ENCODE data around the gene SCG2.

Gene SCG2, protein sequence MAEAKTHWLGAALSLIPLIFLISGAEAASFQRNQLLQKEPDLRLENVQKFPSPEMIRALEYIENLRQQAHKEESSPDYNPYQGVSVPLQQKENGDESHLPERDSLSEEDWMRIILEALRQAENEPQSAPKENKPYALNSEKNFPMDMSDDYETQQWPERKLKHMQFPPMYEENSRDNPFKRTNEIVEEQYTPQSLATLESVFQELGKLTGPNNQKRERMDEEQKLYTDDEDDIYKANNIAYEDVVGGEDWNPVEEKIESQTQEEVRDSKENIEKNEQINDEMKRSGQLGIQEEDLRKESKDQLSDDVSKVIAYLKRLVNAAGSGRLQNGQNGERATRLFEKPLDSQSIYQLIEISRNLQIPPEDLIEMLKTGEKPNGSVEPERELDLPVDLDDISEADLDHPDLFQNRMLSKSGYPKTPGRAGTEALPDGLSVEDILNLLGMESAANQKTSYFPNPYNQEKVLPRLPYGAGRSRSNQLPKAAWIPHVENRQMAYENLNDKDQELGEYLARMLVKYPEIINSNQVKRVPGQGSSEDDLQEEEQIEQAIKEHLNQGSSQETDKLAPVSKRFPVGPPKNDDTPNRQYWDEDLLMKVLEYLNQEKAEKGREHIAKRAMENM

DNA sequence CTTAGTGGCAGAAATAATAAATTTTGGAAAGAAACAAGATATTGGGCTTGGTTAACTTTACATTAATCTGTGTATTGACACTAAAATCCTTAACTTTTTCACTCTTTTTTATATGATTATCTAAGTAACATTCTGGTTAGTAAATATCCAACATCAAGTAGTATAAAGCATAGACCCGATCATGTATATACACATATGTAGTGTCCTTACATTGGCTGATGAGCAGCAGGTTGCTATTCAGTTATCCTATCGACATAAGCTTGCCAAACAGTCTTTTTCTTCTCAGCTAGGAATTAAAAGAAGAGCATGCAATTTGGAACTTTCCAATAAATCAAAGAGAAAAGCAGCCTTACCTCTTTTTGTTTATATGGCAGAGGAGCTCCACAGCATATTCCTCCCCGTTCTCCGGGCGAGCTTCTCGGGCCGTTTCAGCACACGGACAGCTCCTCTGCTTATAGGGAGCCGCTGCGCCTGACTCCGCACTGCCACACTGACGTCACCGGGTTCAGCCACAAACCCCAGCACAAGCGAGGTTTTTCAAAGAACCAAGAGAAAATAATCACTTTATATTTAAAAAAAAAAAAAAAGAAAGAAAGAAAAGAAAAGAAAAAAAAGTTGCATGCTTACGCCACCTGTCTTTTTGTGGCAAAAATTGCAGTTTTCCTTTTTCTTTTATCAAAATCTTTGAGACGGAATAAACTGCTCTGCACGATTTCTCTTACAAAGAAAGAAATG, at the start of gene SCG2:
TSS of gene SCG2 (minus strand) at position 430 of the 735 bp plus-strand sequence. CDS start 3,079 bp downstream, outside the sequence.
- DNase-seq, result peak; percentile 75

DNA sequence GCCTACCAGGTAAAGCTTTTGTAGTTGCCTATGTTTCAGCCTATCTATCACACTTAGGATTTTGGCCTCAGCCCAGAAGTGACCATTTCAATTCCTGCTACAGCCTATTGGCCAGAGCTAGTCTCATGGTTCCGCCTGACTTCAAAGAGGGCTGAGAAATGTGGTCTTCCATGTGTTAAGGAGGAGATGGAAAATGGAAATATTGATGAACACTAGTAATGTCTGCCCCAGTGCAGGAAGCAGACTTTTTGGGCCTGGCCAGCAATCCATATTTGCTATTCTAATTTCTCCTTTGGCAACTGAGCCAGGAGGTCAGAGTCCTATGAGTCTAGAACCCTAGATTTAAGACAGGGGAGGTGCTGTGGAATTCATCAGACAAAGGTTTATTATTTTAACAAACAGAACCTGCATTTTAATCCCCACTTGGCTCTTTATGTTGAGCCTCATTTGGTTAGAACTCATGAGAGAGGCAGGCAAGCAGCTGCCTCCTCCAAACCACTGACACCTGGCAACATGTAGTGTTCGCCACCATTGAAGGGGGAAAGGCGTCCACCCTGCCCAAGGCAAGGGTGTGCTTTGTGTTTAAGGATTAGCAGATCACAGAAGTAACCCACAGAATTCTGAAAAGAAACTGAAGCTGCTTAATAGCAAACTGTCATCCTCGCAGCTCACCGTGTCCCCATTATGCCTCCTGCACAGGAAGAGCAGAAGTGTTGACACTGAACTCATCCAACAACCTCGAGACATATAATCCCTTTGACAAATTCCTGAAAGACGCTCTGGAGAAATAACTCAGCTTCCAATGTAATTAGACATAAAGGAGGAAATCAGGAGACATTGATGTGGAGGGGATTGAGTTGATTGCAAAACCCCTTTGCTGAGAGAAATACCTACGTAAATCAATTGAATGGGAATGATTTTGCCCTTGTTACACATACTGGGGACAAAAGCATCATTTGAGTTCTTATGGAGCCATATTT, 47.7 kb upstream of the SCG2 start:
- no peak for DNase-seq

DNA sequence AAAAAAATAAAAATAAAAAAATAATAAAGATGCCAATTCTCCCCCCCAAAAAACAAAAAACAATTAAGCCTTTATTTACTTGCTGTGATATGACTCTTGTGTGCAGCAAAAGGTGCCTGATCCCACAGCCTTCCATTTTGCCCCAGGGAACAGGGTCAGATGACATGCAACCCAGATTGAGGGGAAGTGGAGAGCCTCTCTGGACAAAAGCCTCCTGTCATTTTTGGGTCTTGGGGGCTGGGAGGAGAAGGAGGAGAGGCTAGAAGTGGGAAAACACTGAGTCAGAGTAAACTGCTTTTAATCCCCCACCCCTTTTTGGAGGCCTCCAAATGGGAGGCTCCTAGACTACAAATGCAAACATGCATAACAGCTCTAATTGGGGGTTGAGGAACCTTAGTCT, 46.6 kb upstream of the SCG2 start:
- DNase-seq, result no peak

DNA sequence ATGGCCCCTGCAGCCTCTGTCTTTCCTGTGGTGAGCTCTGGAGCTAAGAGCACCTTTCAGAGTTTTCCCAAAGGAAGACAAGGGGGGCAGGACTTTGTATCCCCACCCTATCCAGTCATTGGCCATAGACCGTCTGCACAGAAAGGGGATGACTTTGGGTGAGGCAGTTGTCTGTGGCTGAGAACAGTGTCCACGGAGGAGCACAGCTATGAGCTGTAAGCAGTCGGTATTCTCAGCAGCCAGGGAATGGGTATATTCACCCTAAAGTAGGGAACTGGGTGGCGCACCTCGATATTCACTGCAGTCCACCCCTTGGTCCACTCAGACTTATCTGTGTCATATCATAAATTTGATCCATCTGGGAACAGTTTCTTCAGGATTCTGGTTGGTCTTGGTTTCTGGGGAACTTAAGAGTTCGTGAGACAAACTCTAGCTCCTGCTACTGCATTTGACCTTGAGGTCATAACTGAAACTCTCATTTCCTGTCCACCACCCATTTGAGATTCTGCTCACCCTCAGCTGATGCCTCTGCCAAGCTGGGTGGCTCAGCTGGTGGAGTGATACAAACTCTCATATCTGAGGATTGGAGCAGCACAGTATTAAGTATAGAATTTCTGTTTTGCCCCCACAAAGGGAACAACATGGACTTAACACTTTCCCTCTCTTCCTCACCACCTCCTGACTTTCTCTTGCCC, 45.2 kb upstream of the SCG2 start:
- DNase-seq, result no peak

DNA sequence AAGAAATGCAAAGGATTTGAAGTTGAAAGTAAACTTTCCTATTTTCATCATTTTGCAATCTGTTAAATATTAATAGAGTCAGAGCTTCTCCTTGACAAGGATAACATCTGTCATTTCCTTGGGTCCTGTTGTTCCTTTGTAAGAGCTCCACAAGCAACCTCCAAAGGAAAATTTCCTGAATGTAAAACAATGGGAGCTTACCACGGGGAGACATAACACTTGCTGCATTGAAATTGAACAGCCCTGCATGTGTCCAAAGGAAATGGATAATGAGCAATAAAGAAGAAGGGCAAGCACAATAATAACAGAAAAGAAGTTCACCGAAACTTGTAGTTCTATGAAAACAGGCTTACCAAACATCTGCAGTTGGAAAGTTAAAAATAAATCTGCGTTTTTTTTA, 42.0 kb upstream of the SCG2 start:
- DNase-seq, result no peak

DNA sequence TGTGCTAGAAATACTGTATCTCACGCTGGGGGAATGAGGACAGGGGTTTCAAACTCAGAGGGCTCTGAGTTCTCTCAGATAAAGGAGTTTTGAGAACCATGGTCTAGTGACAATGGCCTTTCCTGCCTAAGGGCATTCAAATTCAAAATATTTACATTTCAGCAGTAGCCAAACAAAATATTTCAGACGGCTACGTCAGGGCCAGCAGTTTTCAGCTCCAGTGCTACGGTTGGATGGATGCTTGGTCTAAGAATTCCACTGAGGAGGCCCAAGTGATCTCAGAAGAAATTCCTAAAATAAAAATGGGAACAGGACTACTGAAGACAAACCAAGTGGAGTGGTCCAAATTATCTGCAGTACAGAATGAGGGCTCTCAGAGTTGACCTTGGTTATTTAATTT, 41.1 kb upstream of the SCG2 start:
- DNase-seq, result no peak

DNA sequence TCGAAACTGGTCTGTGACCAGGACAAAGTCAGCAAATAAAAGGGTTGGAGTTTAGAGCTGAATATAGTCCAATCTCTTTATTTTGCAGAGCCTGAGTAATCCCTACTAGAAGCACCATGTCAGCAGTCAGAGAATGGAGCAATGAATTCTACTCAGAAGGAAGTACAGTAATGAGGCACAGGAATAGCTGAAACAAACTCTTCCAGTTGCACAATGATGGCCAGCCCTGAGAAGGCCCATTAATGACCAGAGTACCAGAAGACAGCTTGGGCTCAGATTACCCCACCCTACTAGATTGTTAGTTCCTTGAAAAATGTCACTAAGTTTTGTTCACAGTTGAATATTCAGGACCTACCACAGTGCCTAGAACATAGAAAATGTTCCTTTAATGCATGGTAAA, 40.3 kb upstream of the SCG2 start:
- DNase-seq, result no peak

DNA sequence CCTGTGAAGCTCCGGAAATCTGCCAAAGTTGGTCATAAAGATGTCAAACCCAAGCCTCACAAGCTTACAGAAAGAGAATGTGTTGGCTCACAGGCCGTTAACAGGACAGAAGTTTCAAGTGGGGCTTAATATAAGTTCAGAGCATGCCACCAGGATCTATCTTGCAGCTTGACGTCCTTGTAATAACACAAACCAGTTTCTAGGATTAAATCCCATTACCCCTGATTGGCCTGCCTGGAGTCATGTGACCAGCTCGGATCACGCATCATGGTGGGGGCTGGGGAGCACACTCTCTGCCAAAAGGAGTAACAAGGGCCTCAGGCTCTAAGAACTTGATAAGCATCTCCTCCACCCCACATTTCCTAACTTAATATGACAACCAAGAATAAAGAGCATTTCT, 38.9 kb upstream of the SCG2 start:
- DNase-seq, result no peak

DNA sequence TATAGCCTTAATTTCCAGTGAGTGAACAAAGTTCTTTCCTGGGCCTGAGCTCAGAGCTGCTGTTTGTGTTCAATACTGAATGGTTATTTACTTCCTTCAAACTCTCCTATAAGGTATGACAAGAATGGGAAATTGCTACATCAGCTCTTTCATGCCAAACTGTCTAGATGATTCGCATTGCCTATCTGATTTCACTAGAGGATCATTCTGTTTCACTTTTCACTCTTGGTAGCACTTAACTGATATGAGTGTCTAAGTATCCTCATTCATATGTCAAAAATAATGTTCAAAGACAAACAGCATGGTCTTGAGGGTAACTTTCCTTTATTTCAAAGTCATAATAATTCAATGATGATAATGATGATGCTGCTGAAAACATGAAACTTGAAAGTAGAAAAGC, 32.9 kb upstream of the SCG2 start:
- no peak for DNase-seq

DNA sequence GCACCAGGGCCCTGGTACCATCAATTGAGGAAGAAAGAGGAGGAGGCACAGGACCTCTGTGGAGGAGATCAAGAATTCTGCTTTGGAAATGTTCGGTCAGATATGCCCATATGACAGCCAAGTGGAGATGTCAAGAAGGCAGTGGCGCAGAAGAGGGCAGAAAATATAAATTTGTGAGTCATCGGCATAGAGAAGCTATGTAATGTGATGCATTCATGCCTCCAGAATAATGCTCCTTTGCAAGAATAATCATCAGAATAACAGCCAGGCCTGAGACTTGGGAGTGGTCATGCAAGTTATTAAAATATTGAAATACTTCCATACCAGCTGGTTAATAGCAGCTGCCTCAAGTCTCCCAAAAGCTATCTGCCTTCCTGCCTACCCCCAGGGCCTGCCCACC, 32.1 kb upstream of the SCG2 start:
- DNase-seq, result no peak

DNA sequence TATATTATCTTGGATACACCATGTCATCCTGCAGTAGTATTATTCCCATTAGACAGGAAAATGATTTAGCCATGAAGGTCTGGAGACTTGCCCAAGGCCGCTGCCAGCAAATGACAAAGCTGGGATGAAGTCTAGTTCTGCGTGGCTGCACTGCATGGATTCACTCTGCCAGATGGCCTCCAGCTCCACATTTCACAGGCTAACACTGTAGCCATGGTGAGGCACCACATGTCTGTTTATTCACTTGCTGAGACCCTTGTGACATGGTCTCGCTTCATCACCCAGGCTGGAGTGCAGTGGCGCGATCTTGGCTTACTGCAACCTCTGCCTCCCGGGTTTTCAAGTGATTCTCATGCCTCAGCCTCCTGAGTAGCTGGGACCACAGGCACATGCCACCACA, 31.5 kb upstream of the SCG2 start:
- DNase-seq, result no peak

DNA sequence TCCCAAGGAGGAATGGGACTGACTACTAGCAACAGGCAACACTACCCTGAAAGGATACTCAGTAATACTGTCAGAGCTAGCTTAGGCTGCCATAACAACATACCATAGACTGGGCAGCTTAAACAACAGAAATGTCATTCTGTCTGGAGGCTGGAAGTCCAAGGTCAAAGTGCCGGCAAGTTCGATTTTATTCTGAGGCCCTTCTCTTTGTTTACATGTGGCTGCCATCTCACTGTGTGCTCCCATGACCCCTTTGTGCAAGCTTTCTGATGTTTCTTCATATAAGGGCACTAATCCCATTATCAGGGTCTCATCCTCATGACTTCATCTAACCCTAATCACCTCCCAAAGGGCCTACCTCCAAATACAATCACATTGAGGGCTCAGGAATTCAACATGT, 30.7 kb upstream of the SCG2 start:
- DNase-seq, result no peak

DNA sequence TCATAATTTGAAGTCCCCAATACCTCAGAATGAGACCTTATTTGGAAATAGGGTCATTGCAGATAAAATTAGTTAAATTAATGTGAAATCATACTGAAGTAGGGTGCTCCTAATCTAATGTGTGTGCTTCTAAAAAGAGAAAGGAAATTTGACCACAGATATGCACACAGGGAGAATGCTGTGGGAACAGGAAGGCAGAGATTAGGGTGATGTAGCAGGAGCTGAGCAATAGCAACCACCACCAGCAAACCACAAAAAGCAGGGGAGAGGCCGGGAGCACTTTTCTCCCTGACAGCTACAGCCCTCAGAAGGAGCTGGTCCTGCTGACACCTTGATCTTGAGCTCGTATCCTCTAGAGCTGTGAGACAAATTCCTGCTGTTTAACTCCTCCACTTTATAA, 24.6 kb upstream of the SCG2 start:
- no peak for DNase-seq

DNA sequence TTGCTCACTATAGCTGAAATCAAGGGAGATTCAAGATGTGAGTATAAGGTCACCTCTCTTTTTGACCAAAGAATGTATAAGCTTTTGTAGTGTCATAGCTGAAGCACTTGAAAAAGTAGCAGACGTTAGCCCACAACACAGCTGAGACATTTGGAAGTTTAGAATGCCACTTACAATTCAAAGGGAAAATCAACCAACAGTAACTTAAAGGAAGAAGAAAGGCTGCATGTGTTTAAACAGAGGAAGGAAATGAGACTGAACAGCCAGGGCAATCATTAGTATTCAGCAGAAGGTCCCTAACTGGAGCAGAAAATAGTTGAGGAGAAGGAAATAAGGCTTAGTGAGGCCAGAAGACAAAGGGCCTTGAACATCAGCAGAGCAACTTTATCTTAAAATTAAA, 23.5 kb upstream of the SCG2 start:
- DNase-seq, result no peak

DNA sequence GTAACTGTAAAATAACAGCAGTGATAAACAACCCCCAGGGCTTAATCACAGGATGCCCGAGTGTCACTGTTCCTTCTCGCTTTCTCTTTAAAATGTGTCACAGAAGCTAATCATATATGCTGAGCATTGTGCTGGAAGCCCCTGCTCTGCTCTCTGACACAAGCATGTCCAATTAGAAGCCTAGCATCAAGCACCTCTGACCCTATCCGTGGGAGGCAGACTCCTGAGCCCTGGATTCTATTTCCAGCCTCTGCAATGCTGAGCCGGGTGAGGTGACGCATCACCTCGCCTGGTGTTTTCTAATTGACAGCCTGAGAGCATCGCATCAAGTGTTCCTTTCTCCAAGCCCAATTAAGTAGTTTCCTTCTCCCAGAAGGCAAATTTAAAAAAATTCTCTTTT, 19.7 kb upstream of the SCG2 start:
- DNase-seq, result no peak

DNA sequence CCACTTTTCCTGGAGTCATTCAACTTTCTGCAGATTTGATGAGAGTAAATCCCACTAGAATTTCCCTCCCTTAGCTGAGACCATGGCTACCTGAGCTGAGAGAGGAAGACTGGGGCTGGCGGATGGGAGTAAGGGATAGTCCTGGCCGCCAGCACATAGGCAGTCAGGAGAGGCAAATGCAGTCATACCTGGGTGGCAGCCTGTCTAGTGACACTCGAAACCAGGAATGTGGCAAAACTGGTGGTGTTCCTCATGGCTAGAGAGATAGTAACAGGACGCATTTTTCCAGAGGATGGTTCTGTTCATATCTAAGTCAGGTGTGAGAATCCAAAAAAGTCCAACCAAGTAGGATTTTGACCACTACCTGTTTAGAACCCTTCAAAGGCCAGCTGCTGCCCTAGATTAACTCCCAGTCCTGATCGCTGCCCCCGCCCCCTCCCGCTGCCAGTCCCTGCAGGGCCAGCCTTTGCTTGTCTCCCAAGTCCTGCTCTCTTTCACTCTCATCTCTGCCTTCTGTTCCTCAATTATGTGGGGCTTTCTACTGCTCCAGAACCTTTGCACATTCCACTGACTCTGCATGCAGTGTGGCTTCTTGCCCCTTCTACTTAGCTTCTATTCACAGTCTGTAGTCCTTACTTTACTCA, 17.4 kb upstream of the SCG2 start:
- no peak for DNase-seq

DNA sequence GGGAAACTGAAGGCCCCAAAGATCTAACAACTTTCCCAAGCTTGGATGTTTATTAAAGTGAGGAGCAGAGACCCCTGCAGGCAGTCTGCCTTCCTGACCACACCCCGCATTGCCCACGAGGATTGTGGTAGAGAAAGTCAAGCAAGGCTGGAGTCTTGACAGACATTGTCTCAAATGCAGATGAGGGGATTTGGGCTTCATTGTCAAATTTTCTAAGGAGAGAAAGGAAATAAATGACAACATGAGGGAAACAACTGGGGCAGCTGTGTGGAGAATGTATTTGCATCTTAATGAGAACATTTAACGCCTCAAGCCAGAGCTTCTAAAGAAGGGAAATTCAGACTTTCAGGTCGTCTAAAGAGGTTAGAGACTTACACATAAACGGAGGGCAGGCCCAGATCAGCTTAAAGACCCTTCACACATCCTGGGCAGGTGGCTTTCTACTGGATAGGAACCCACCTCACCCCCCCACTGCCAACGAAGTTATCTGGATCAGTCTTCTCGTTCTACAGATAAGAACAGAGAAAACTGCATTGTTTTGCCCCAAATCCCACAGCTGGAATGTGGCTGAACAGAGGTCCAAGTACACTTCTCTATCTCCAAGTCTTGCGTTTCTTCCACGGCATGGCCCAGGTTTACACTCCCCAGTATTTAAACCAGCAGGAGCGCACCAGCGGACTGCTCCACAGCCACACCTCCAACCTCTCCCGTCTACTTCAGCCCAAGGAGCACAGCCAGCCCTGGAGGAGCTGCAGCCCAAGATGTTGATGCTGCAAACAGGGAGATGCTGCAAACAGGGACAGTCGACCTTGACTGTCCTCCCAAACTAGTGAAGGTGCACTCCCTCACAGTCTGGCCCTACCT, 16.2 kb upstream of the SCG2 start:
- no peak for DNase-seq

DNA sequence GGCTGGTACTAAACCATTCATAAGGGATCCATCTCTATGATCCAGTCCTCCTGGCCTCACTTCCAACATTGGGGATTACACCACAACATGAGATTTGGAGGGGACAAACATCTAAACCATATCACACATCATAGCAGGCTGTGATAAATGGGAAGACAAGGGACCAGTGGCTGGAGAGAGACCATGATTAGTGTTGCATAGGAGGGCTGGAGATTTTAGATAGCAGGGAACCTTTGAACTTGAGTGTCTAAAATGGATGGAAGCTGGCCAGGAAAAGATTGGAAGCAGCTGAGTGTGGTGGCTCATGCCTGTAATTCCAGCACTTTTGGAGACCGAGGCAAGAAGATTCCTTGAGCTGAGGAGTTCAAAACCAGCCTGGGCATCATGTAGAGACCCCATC, 12.4 kb upstream of the SCG2 start:
- no peak for DNase-seq

DNA sequence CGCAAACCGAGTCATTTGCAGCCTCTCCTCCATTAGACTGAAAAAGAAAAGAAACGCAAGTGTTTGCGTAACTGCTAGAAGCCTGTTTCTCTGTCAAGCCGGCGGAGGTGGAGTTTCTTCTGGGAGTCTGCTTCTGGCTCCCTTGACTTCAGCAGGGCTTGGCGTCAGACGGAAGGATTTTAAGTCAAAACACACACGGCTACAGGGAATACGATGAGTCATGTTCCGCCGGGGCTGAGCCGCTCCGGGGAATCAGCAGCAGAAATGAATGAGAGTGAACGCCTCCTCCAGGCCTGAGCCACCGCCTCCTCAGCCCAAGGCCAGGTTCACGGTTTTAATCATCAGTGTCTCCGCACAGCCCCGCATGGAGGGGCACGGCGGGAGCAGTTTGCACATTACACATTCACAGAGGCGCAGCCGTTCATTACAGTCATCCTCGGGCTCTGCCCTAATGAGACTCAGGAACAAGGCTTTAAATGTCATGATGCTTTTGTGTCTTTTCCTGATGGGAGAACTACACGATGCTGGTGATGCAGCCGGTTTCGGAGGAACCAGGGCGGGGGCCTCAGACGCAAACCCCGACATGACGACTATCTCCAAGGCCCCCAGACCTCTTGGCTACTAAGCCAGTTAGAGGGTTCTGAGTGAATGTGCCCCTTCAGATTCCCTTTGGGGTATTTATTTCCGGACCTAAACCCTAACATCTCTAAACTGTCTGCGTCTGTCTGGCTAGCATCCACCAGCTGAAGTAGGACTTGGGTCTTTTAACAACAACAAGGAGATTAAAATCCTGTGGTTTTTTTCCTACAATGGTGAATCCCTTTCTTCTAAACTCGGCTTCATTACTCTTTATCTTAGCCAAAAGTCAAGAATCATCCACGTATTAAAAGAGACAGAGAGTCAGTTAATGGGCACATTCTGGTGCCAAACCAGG, 11.1 kb upstream of the SCG2 start:
- peak; percentile 76 for DNase-seq

DNA sequence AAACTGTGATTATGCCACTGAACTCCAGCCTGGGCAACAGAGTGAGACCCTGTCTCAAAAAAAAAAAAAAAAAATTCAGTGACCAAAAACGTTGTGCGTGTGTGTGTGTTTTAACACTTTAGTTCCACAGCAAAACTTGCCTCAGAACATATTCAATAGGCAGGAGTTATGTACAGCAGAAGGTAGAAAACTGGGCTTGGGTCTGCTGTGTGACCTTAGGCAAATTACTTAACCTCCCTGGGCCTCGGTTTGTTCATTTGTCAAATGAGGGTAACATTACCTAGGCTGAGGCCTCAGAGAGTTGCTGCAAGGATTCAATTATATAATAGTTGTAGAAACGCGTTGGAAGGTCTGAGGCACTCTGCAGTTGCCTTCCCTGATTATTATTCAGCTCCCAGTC, 10.3 kb upstream of the SCG2 start:
- DNase-seq, result no peak

Measured in NCI-H774 (cell line).